Neural progenitor cell (in vitro differentiated cells): ENCODE data around the gene ZNF462. TPM values are rescaled to one million over a fixed set of nuclear protein-coding genes. Genes with fewer than 3 reads are reported as not detected.

Experiments
- DNase-seq: peaks from one replicate; pipeline ENCODE4 v3.0.0-alpha.2; 2016; ENCODE audit warnings: low spot score
- H2AFZ ChIP-seq: fragments of 200-600 bp; sonication (generic); replicated peaks from 2 replicates; pipeline ENCODE4 v1.6.1; 2016; ENCODE audit warnings: antibody characterized with exemption
- H3F3A ChIP-seq: fragments of 200-600 bp; sonication (generic); 2 replicates; pipeline ENCODE4 v1.6.1; 2016; ENCODE audit warnings: antibody characterized with exemption, low read depth
- H3K27ac ChIP-seq: fragments of 200-600 bp; sonication (generic); 2 replicates; pipeline ENCODE4 v1.5.1; 2016; ENCODE audit warnings: mild to moderate bottlenecking
- H3K27me3 ChIP-seq: fragments of 200-600 bp; sonication (generic); 2 replicates; pipeline ENCODE4 v1.6.1; 2016; ENCODE audit warnings: mild to moderate bottlenecking, moderate library complexity
- H3K36me3 ChIP-seq: fragments of 200-600 bp; sonication (generic); 2 replicates; pipeline ENCODE4 v1.5.1; 2016
- H3K4me1 ChIP-seq: fragments of 200-600 bp; sonication (generic); 2 replicates; pipeline ENCODE4 v1.6.1; 2016; ENCODE audit warnings: mixed run types
- H3K4me2 ChIP-seq: fragments of 200-600 bp; sonication (generic); 2 replicates; pipeline ENCODE4 v1.6.1; 2016
- H3K4me3 ChIP-seq: fragments of 200-600 bp; sonication (generic); 2 replicates; pipeline ENCODE4 v1.5.1; 2016
- H3K79me2 ChIP-seq: fragments of 200-600 bp; sonication (generic); 2 replicates; pipeline ENCODE4 v1.6.1; 2016; ENCODE audit warnings: low read depth
- H3K9ac ChIP-seq: fragments of 200-600 bp; sonication (generic); 2 replicates; pipeline ENCODE4 v1.6.1; 2016
- H3K9me3 ChIP-seq: fragments of 200-600 bp; sonication (generic); 2 replicates; pipeline ENCODE4 v1.5.1; 2016; ENCODE audit warnings: low read depth
- H4K20me1 ChIP-seq: fragments of 200-600 bp; sonication (generic); 2 replicates; pipeline ENCODE4 v1.6.1; 2016; ENCODE audit warnings: low read depth
- H3K27ac Mint-ChIP-seq: 3 replicates; pipeline ENCODE4 v1.8.0; 2021; ENCODE audit warnings: mixed read lengths
- H3K27me3 Mint-ChIP-seq: 2 replicates; pipeline ENCODE4 v1.8.0; 2022; ENCODE audit warnings: low read depth, mild to moderate bottlenecking, inconsistent platforms, moderate library complexity, mixed read lengths; ENCODE audit not compliant: insufficient read depth
- H3K36me3 Mint-ChIP-seq: 3 replicates; pipeline ENCODE4 v1.8.0; 2021; ENCODE audit warnings: mixed read lengths
- H3K4me1 Mint-ChIP-seq: 3 replicates; pipeline ENCODE4 v1.8.0; 2021; ENCODE audit warnings: mixed read lengths
- H3K4me3 Mint-ChIP-seq: 3 replicates; pipeline ENCODE4 v1.8.0; 2021; ENCODE audit warnings: mild to moderate bottlenecking, moderate library complexity, mixed read lengths
- H3K9me3 Mint-ChIP-seq: 3 replicates; pipeline ENCODE4 v1.8.0; 2020; ENCODE audit warnings: mixed read lengths
- CTCF ChIP-seq: fragments of 200-600 bp; sonication (generic); IDR thresholded peaks from 2 replicates; pipeline ENCODE4 v1.5.1; 2017; ENCODE audit warnings: antibody characterized with exemption, mild to moderate bottlenecking
- EZH2 ChIP-seq: fragments of 200-600 bp; sonication (generic); IDR thresholded peaks from 2 replicates; pipeline ENCODE4 v1.6.1; 2017; ENCODE audit warnings: antibody characterized with exemption, mild to moderate bottlenecking, moderate library complexity
- EZH2phosphoT487 ChIP-seq: fragments of 200-600 bp; sonication (generic); IDR thresholded peaks from 2 replicates; pipeline ENCODE4 v1.6.1; 2017; ENCODE audit warnings: antibody characterized with exemption
- total RNA-seq: library from RNA; depleted of rRNA; stranded (reverse); fragments of >200 nt; gene quantifications from 2 replicates; pipeline ENCODE4 v1.2.3, GENCODE V29; 2015; ENCODE audit warnings: low replicate concordance

ZNF462 gene
- total RNA-seq, 1 donor from 2014 or later: 81.8 TPM

- Histone ChIP-seq H2AFZ (no peak overlapping the region), H3K4me1 (peaks cover 63% of the 10 kb centered on the region)
- H3K4me1 Mint-ChIP-seq: peaks cover 15% of the 10 kb centered on the region
Observed at GRCh38 chr9:106893088-106893487, 30.1 kb downstream of the ZNF462 start.

GRCh38 chr9:106896695-106897094, 33.7 kb downstream of the ZNF462 start:
- no peaks in the 10 kb centered on the region for H3K36me3 ChIP-seq
- TF ChIP-seq EZH2 (no peak), EZH2phosphoT487 (no peak), CTCF (no peak)
- no peak for DNase-seq
- peaks cover 100% of the 10 kb centered on the region for H3K79me2 ChIP-seq
- Mint-ChIP-seq H3K27ac (no peak overlapping the region), H3K4me1 (peaks cover 3% of the 10 kb centered on the region), H3K36me3 (peaks cover 90% of the 10 kb centered on the region), H3K27me3 (no peaks in the 10 kb centered on the region), H3K9me3 (peaks cover 79% of the 10 kb centered on the region), H3K4me3 (no peak overlapping the region)
- H3K27ac ChIP-seq: no peak overlapping the region
- H2AFZ ChIP-seq: no peak overlapping the region
- H3K9me3 ChIP-seq: no peaks in the 10 kb centered on the region
- H3K4me3 ChIP-seq: no peak overlapping the region
- H4K20me1 ChIP-seq: peaks cover 58% of the 10 kb centered on the region
- peaks cover 29% of the 10 kb centered on the region for H3K4me1 ChIP-seq
- no peaks in the 10 kb centered on the region for H3K27me3 ChIP-seq
- H3K9ac ChIP-seq: no peak overlapping the region
- no peaks in the 10 kb centered on the region for H3F3A ChIP-seq
- H3K4me2 ChIP-seq: no peak overlapping the region

More at GRCh38 chr9:106893088-106893487, 30.1 kb downstream of the ZNF462 start:
- H3K36me3 ChIP-seq: no peaks in the 10 kb centered on the region
- H3F3A ChIP-seq: peaks cover 26% of the 10 kb centered on the region
- no peak for DNase-seq
- Mint-ChIP-seq H3K9me3 (peaks cover 77% of the 10 kb centered on the region), H3K27me3 (peaks cover 5% of the 10 kb centered on the region), H3K36me3 (peaks cover 91% of the 10 kb centered on the region), H3K27ac (no peak overlapping the region), H3K4me3 (no peak overlapping the region)
- peaks cover 100% of the 10 kb centered on the region for H3K79me2 ChIP-seq
- H3K27me3 ChIP-seq: no peaks in the 10 kb centered on the region
- TF ChIP-seq EZH2 (no peak), CTCF (no peak), EZH2phosphoT487 (no peak)
- H3K4me3 ChIP-seq: no peak overlapping the region
- H3K9me3 ChIP-seq: no peaks in the 10 kb centered on the region
- H3K9ac ChIP-seq: no peak overlapping the region
- H3K27ac ChIP-seq: no peak overlapping the region
- H3K4me2 ChIP-seq: peak overlapping the region; percentile 65
- H4K20me1 ChIP-seq: peaks cover 94% of the 10 kb centered on the region

GRCh38 chr9:106897236-106897635, 34.3 kb downstream of the ZNF462 start:
- H3K36me3 Mint-ChIP-seq: peaks cover 91% of the 10 kb centered on the region
- H3K27me3 ChIP-seq: no peaks in the 10 kb centered on the region
- H3K4me1 Mint-ChIP-seq: peaks cover under 1% of the 10 kb centered on the region
- H3F3A ChIP-seq: no peaks in the 10 kb centered on the region
- no peak overlapping the region for H3K4me3 ChIP-seq
- H3K36me3 ChIP-seq: peaks cover 4% of the 10 kb centered on the region
- no peak overlapping the region for H3K4me3 Mint-ChIP-seq
- peaks cover 82% of the 10 kb centered on the region for H3K9me3 Mint-ChIP-seq
- H2AFZ ChIP-seq: no peak overlapping the region
- peaks cover 100% of the 10 kb centered on the region for H3K79me2 ChIP-seq
- TF ChIP-seq EZH2phosphoT487 (no peak), CTCF (no peak), EZH2 (no peak)
- H3K9me3 ChIP-seq: no peaks in the 10 kb centered on the region
- H3K4me1 ChIP-seq: peaks cover 24% of the 10 kb centered on the region
- H3K4me2 ChIP-seq: no peak overlapping the region
- no peak overlapping the region for H3K9ac ChIP-seq
- H3K27me3 Mint-ChIP-seq: no peaks in the 10 kb centered on the region
- peaks cover 53% of the 10 kb centered on the region for H4K20me1 ChIP-seq
- no peak overlapping the region for H3K27ac Mint-ChIP-seq
- no peak for DNase-seq
- no peak overlapping the region for H3K27ac ChIP-seq
